Measurements from ENCODE around the gene VRK2. TPM values are rescaled to one million over a fixed set of nuclear protein-coding genes. Genes with fewer than 3 reads are reported as not detected.

The VRK2 gene
- total RNA-seq, 3 donors from 2014 or later, result 26.9 to 34.0 (median 28.2) TPM

DNA sequence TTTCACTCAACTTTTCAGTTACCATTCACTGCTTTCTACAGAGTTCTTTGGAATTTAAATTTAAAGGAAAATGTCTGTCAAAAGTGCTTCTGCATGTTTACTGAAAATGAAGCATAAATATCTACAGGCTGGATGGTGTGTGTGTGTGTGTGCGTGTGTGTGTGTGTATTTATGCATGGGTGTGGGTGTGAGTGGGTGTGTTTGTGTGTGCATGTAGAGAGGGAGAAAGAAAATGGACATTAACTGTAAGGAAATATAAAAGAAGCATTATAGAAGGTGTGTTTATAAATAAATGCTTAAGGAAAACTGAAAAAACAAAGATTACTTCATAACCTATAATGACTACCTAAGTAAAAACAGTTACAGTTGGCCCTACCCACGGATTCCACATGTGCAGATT, 151.3 kb downstream of the VRK2 start:
- Histone ChIP-seq H3K4me3 (no peak overlapping the region), H3K36me3 (no peaks in the 10 kb centered on the region), H3K4me1 (no peaks in the 10 kb centered on the region), H3K27me3 (no peaks in the 10 kb centered on the region), H3K27ac (no peak overlapping the region), H3K9me3 (no peaks in the 10 kb centered on the region)
- intact Hi-C loops (cut with DNase I; ENCODE audit: low total_unique reads), result no loop called here
- no peak for DNase-seq (ENCODE audit: low spot score in 2 of 2)
- TF ChIP-seq POLR2A (IDR thresholded peaks at IDR 0.05), result no peak
- TF ChIP-seq, protein P1, sequence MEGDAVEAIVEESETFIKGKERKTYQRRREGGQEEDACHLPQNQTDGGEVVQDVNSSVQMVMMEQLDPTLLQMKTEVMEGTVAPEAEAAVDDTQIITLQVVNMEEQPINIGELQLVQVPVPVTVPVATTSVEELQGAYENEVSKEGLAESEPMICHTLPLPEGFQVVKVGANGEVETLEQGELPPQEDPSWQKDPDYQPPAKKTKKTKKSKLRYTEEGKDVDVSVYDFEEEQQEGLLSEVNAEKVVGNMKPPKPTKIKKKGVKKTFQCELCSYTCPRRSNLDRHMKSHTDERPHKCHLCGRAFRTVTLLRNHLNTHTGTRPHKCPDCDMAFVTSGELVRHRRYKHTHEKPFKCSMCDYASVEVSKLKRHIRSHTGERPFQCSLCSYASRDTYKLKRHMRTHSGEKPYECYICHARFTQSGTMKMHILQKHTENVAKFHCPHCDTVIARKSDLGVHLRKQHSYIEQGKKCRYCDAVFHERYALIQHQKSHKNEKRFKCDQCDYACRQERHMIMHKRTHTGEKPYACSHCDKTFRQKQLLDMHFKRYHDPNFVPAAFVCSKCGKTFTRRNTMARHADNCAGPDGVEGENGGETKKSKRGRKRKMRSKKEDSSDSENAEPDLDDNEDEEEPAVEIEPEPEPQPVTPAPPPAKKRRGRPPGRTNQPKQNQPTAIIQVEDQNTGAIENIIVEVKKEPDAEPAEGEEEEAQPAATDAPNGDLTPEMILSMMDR (IDR thresholded peaks at IDR 0.05), result no peak
- no peak for TF ChIP-seq POLR2AphosphoS5 (IDR thresholded peaks at IDR 0.05)

DNA sequence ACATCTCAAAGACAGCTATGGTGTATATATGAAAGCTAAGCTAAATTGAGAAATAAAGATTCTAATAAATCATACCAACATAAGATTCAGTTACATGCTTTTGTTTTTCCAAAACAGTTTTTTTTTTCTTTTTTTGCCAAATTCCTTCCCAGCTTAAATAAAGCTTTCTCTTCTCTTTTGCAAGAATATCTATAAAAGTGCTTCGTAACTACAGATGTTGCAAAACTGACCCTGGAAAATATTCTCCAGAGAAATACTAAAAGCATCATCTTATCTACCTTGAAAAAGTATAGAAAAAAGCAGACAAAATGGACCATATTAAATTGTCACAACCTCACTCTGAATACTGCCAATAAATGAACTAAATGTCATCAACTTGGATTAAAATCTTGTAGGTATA, 155.8 kb downstream of the VRK2 start:
- no peak for TF ChIP-seq POLR2AphosphoS5 (IDR thresholded peaks at IDR 0.05)
- no peak for TF ChIP-seq POLR2A (IDR thresholded peaks at IDR 0.05)
- no peaks in the 10 kb centered on the region for H3K36me3 ChIP-seq
- H3K27me3 ChIP-seq, result no peaks in the 10 kb centered on the region
- H3K9me3 ChIP-seq, result no peaks in the 10 kb centered on the region
- DNase-seq (ENCODE audit: low spot score in 2 of 2), result no peak
- intact Hi-C loops (cut with DNase I; ENCODE audit: low total_unique reads), result no loop called here
- H3K4me3 ChIP-seq, result no peak overlapping the region
- H3K27ac ChIP-seq, result no peak overlapping the region
- H3K4me1 ChIP-seq, result no peaks in the 10 kb centered on the region

DNA sequence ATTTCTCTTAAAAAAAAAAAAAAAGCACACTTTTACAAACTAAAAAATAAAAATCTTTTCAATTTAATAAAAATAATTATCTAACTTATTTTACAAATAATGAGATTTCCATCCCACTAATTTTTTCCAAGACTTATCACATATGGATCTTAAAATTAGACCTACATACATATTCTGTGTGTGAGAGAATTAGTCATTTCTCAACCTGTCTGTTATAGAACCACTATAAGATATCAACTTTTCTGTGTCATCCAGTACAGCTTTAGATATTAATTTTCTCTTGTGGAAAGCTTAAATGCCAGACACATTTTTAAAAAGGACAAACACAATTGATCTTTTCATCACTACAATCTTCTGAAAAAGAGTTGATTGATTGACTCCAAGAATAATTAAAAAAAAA, 156.4 kb downstream of the VRK2 start:
- DNase-seq (ENCODE audit: low spot score in 2 of 2), result no peak
- Histone ChIP-seq H3K27ac (no peak overlapping the region), H3K27me3 (no peaks in the 10 kb centered on the region), H3K36me3 (no peaks in the 10 kb centered on the region), H3K4me3 (no peak overlapping the region), H3K4me1 (no peaks in the 10 kb centered on the region), H3K9me3 (no peaks in the 10 kb centered on the region)
- TF ChIP-seq, protein P1 (IDR thresholded peaks at IDR 0.05), result no peak
- TF ChIP-seq POLR2A (IDR thresholded peaks at IDR 0.05) (no peak), POLR2AphosphoS5 (IDR thresholded peaks at IDR 0.05) (no peak)
- intact Hi-C loops (cut with DNase I; ENCODE audit: low total_unique reads), result no loop called here

DNA sequence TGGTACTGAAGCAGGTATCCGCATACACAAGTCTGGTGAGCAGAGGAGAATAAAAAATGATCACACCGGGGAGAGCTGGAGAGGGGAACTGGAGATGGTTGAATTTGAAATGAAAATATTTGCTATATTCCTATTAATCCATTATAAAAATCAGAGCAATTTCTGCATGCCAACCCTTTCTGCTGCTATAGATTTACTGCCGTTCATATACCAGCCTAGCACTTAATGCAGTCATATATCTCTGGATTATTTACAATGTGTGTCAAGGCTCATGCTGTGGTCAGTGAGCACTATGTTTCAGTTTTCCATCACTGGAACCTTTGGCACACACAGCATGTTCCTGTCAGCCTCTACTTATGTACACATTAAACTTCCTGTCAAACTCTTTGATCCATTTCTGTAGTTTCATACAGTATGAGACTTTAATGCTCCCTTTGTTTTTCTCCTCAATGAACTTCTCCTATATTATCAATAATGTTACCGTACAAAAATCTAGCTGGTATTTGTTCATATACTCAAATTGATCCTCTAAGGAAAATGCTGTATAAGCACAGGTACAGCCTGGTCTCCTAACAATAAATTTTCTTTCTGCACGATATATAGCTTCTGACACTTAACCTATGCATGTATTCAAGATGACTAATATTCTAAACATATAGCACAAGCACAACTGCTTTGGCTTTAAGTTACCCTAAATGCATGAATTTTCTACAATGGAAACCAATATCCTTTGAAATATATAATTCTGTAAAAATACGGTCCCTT, 157.8 kb downstream of the VRK2 start:
- intact Hi-C loops (cut with DNase I; ENCODE audit: low total_unique reads), result no loop called here

DNA sequence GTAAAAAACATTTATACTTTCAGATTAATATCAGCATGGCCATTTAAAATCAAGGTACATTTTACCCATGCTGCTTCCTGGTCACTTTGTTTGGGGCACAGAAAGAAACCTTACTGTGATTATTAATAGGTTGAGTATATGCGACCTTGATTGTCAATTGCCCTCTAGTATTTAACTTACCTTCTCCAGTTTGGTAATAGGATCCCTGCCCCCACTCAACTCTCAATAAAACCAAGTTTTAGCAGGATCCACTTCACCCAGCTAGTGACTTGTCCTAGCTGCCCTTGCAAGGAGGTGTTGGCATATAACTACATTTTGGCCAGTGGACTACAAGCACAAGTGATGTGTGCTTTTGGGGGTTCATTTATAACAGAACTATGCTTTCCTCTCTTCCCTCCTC, 160.2 kb downstream of the VRK2 start:
- Histone ChIP-seq H3K9me3 (peaks cover 7% of the 10 kb centered on the region in 2 donors), H3K27me3 (no peaks in the 10 kb centered on the region), H3K4me1 (no peaks in the 10 kb centered on the region), H3K27ac (no peak overlapping the region), H3K36me3 (no peaks in the 10 kb centered on the region), H3K4me3 (no peak overlapping the region)
- TF ChIP-seq, protein P1 (IDR thresholded peaks at IDR 0.05), result no peak
- no peak for TF ChIP-seq POLR2AphosphoS5 (IDR thresholded peaks at IDR 0.05)
- TF ChIP-seq POLR2A (IDR thresholded peaks at IDR 0.05), result no peak
- intact Hi-C loops (cut with DNase I; ENCODE audit: low total_unique reads), result no loop called here
- no peak for DNase-seq (ENCODE audit: low spot score in 2 of 2)

More for the DNA sequence above, 157.8 kb downstream of the VRK2 start:
- TF ChIP-seq POLR2A (IDR thresholded peaks at IDR 0.05) (no peak), POLR2AphosphoS5 (IDR thresholded peaks at IDR 0.05) (no peak)
- TF ChIP-seq, protein P1 (IDR thresholded peaks at IDR 0.05), result no peak
- no peak overlapping the region for H3K4me3 ChIP-seq
- no peak overlapping the region for H3K27ac ChIP-seq
- no peaks in the 10 kb centered on the region for H3K36me3 ChIP-seq
- no peaks in the 10 kb centered on the region for H3K4me1 ChIP-seq
- H3K9me3 ChIP-seq, result no peaks in the 10 kb centered on the region
- no peaks in the 10 kb centered on the region for H3K27me3 ChIP-seq
- DNase-seq (ENCODE audit: low spot score in 2 of 2), result no peak

All from breast epithelium (tissue), 4 donors.